Neural cell (in vitro differentiated cells): Measurements from ENCODE around the gene PTPN5. TPM values are rescaled to one million over a fixed set of nuclear protein-coding genes. Genes with fewer than 3 reads are reported as not detected.

Experiments
- H2AFZ ChIP-seq: fragments of 200-600, 300-800 bp; sonication (generic), shearing (Covaris generic); 2 replicates; pipeline ENCODE4 v1.6.0; 2014; ENCODE audit warnings: low read depth, mild to moderate bottlenecking, antibody characterized with exemption, low read length, moderate library complexity
- H3F3A ChIP-seq: fragments of 200-600 bp; shearing (Covaris generic); 2 replicates; pipeline ENCODE4 v1.6.1; 2016; ENCODE audit warnings: mild to moderate bottlenecking, moderate library complexity, mixed read lengths, antibody characterized with exemption, low read length; ENCODE audit not compliant: insufficient read depth, poor library complexity, severe bottlenecking
- H3K27ac ChIP-seq: fragments of 200-600, 300-800 bp; sonication (generic), shearing (Covaris generic); 2 replicates; pipeline ENCODE4 v1.5.1; 2014; ENCODE audit warnings: mild to moderate bottlenecking, low read length, moderate library complexity
- H3K27me3 ChIP-seq: fragments of 300-800, 200-600 bp; sonication (generic), shearing (Covaris generic); 2 replicates; pipeline ENCODE4 v1.6.0; 2014; ENCODE audit warnings: mild to moderate bottlenecking, low read depth, low read length, moderate library complexity; ENCODE audit not compliant: insufficient read depth
- H3K36me3 ChIP-seq: fragments of 300-800, 200-600 bp; sonication (generic), shearing (Covaris generic); 2 replicates; pipeline ENCODE4 v1.5.1; 2014; ENCODE audit warnings: mild to moderate bottlenecking, antibody characterized with exemption, low read length, moderate library complexity; ENCODE audit not compliant: insufficient read depth
- H3K4me2 ChIP-seq: fragments of 300-800, 200-600 bp; sonication (generic), shearing (Covaris generic); 2 replicates; pipeline ENCODE4 v1.6.0; 2014; ENCODE audit warnings: mild to moderate bottlenecking, low read length
- H3K4me3 ChIP-seq: fragments of 300-800, 200-600 bp; sonication (generic), shearing (Covaris generic); 2 replicates; pipeline ENCODE4 v1.5.1; 2014; ENCODE audit warnings: mild to moderate bottlenecking, low read length, moderate library complexity
- H3K79me2 ChIP-seq: fragments of 200-600 bp; shearing (Covaris generic); replicated peaks from 2 replicates; pipeline ENCODE4 v1.6.0; 2014; ENCODE audit warnings: mild to moderate bottlenecking, low read length, moderate library complexity; ENCODE audit not compliant: insufficient read depth
- H3K9ac ChIP-seq: fragments of 300-800, 200-600 bp; sonication (generic), shearing (Covaris generic); 2 replicates; pipeline ENCODE4 v1.6.1; 2016; ENCODE audit warnings: mild to moderate bottlenecking, low read length, mixed read lengths
- H3K9me2 ChIP-seq: fragments of 200-600 bp; shearing (Covaris generic); 2 replicates; pipeline ENCODE4 v1.6.1; 2016; ENCODE audit warnings: mild to moderate bottlenecking, low read length, mixed read lengths; ENCODE audit not compliant: insufficient read depth
- H3K9me3 ChIP-seq: fragments of 200-600, 300-800 bp; sonication (generic), shearing (Covaris generic); 2 replicates; pipeline ENCODE4 v1.6.1; 2016; ENCODE audit warnings: mild to moderate bottlenecking, mixed run types, low read length, moderate library complexity, mixed read lengths
- H4K20me1 ChIP-seq: fragments of 200-600 bp; shearing (Covaris generic); 2 replicates; pipeline ENCODE4 v1.6.1; 2016; ENCODE audit warnings: mild to moderate bottlenecking, mixed run types; ENCODE audit not compliant: insufficient read depth
- EP300 ChIP-seq: fragments of 450-650 bp; conservative IDR thresholded peaks from 2 replicates; pipeline ENCODE4 v1.6.1; 2014; ENCODE audit warnings: antibody characterized with exemption, mild to moderate bottlenecking, moderate library complexity; ENCODE audit not compliant: poor library complexity, severe bottlenecking
- EZH2 ChIP-seq: fragments of 200-600, 300-800 bp; shearing (Covaris generic), sonication (generic); IDR thresholded peaks from 2 replicates; pipeline ENCODE4 v1.6.1; 2014; ENCODE audit warnings: antibody characterized with exemption, low read length, borderline replicate concordance, mild to moderate bottlenecking; ENCODE audit not compliant: insufficient read depth, poor library complexity, severe bottlenecking
- MXI1 ChIP-seq: fragments of 450-650 bp; conservative IDR thresholded peaks from 2 replicates; pipeline ENCODE4 v1.6.1; 2014; ENCODE audit warnings: antibody characterized with exemption, mild to moderate bottlenecking; ENCODE audit not compliant: poor library complexity, severe bottlenecking
- POLR2AphosphoS5 ChIP-seq: IDR thresholded peaks from 2 replicates; pipeline ENCODE4 v1.6.1; 2012
- RAD21 ChIP-seq: fragments of 450-650 bp; conservative IDR thresholded peaks from 2 replicates; pipeline ENCODE4 v1.6.1; 2014; ENCODE audit warnings: antibody characterized with exemption, mild to moderate bottlenecking, moderate library complexity
- SMC3 ChIP-seq: fragments of 450-650 bp; conservative IDR thresholded peaks from 2 replicates; pipeline ENCODE4 v1.6.1; 2014; ENCODE audit warnings: antibody characterized with exemption, mild to moderate bottlenecking, moderate library complexity; ENCODE audit not compliant: poor library complexity
- TAF1 ChIP-seq: IDR thresholded peaks from 2 replicates; pipeline ENCODE4 v1.6.1; 2012; ENCODE audit warnings: low read depth
- polyA plus RNA-seq: library from polyadenylated mRNA; depleted of rRNA; stranded (reverse); fragments of >200 nt; gene quantifications from 2 replicates; pipeline ENCODE4 v1.2.3, GENCODE V29; 2014
- TF ChIP-seq, protein P1 (sequence below): IDR thresholded peaks from 2 replicates; pipeline ENCODE4 v1.6.1; 2012; ENCODE audit warnings: borderline replicate concordance
- TF ChIP-seq, protein P2 (sequence below): fragments of 450-650 bp; IDR thresholded peaks from 2 replicates; pipeline ENCODE4 v1.5.1; 2014; ENCODE audit warnings: antibody characterized with exemption, mild to moderate bottlenecking, moderate library complexity; ENCODE audit not compliant: poor library complexity, severe bottlenecking

Gene PTPN5
- polyA plus RNA-seq, 1 donor from 2014 or later: 122 TPM

DNA sequence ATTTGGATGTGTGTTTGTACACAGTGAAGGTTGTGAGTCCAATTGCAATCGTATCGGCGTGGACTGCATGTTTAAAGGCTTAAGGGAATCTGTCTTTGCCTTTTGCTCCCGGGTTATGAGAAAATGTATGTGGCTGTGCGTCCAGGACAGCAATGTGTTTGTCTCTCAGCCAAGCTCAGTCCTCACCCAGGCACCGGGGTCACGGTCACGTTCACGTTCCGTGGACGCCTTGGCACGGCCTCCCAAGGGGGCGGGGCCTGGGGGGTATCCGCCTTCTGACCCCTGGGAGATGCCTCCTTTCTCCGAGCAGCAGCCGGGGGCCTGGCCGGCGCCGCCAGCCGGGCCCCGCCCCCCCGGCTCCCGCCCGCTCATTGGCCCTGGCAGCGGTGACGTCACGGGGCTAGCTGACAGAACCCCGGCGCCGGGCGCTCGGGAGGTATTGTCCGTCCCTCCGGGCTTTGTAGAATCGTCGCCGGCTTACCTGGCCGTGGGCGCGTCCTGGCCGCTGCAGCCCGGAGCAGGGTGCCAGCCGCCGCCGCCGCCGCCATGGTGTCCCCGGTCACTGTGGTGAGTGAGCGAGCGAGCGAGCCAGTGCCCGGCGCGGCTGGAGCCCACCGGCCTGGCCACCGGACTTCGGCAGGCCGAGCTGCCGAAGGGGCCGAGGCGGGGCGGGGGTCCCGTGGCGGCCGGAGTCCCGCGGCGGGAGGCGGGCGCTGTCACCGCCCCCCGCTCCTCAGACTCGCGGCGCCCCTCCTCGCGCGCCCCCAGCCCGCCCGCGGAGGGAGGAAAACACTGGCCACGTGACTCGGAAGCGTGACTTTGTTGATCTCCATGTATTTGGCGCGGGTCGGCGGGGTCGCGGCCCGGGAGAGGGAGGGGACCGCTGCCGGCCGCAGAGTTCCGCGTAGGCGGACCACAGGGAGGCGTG is 93.0 kb downstream of the PTPN5 start, which contains the start of gene TMEM86A:
TSS of gene TMEM86A (plus strand) at position 439 of the 928 bp plus-strand sequence. CDS start at position 547, 108 bp downstream.
- H3K36me3 ChIP-seq: no peaks in the 10 kb centered on the region
- TF ChIP-seq, protein P1, sequence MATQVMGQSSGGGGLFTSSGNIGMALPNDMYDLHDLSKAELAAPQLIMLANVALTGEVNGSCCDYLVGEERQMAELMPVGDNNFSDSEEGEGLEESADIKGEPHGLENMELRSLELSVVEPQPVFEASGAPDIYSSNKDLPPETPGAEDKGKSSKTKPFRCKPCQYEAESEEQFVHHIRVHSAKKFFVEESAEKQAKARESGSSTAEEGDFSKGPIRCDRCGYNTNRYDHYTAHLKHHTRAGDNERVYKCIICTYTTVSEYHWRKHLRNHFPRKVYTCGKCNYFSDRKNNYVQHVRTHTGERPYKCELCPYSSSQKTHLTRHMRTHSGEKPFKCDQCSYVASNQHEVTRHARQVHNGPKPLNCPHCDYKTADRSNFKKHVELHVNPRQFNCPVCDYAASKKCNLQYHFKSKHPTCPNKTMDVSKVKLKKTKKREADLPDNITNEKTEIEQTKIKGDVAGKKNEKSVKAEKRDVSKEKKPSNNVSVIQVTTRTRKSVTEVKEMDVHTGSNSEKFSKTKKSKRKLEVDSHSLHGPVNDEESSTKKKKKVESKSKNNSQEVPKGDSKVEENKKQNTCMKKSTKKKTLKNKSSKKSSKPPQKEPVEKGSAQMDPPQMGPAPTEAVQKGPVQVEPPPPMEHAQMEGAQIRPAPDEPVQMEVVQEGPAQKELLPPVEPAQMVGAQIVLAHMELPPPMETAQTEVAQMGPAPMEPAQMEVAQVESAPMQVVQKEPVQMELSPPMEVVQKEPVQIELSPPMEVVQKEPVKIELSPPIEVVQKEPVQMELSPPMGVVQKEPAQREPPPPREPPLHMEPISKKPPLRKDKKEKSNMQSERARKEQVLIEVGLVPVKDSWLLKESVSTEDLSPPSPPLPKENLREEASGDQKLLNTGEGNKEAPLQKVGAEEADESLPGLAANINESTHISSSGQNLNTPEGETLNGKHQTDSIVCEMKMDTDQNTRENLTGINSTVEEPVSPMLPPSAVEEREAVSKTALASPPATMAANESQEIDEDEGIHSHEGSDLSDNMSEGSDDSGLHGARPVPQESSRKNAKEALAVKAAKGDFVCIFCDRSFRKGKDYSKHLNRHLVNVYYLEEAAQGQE: peak; percentile 73
- peak; percentile 38 for TF ChIP-seq RAD21
- no peak for TF ChIP-seq TAF1
- peak; percentile 11 for TF ChIP-seq EP300
- no peak for TF ChIP-seq EZH2
- TF ChIP-seq SMC3: no peak
- TF ChIP-seq POLR2AphosphoS5: peak; percentile 84
- TF ChIP-seq, protein P2, sequence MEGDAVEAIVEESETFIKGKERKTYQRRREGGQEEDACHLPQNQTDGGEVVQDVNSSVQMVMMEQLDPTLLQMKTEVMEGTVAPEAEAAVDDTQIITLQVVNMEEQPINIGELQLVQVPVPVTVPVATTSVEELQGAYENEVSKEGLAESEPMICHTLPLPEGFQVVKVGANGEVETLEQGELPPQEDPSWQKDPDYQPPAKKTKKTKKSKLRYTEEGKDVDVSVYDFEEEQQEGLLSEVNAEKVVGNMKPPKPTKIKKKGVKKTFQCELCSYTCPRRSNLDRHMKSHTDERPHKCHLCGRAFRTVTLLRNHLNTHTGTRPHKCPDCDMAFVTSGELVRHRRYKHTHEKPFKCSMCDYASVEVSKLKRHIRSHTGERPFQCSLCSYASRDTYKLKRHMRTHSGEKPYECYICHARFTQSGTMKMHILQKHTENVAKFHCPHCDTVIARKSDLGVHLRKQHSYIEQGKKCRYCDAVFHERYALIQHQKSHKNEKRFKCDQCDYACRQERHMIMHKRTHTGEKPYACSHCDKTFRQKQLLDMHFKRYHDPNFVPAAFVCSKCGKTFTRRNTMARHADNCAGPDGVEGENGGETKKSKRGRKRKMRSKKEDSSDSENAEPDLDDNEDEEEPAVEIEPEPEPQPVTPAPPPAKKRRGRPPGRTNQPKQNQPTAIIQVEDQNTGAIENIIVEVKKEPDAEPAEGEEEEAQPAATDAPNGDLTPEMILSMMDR: no peak
- TF ChIP-seq MXI1: peak; percentile 93
- no peaks in the 10 kb centered on the region for H3K79me2 ChIP-seq
- no peaks in the 10 kb centered on the region for H3K9me3 ChIP-seq
- H3K9ac ChIP-seq: peak within 1 kb of the TSS; percentile 87
- H2AFZ ChIP-seq: peak within 1 kb of the TSS; percentile 83
- H3K4me2 ChIP-seq: peak within 1 kb of the TSS; percentile 62
- no peaks in the 10 kb centered on the region for H4K20me1 ChIP-seq
- H3K9me2 ChIP-seq: no peaks in the 10 kb centered on the region
- peak within 1 kb of the TSS; percentile 85 for H3K4me3 ChIP-seq
- no peaks in the 10 kb centered on the region for H3F3A ChIP-seq
- no peaks in the 10 kb centered on the region for H3K27me3 ChIP-seq
- H3K27ac ChIP-seq: peak within 1 kb of the TSS; percentile 54

GRCh38 chr11:18697576-18697975 is 94.0 kb downstream of the PTPN5 start:
- no peaks in the 10 kb centered on the region for H3K9me2 ChIP-seq
- H3K4me3 ChIP-seq: peak overlapping the region; percentile 85
- no peaks in the 10 kb centered on the region for H3K36me3 ChIP-seq
- H3K9me3 ChIP-seq: no peaks in the 10 kb centered on the region
- no peak for TF ChIP-seq POLR2AphosphoS5
- no peak for TF ChIP-seq TAF1
- TF ChIP-seq, protein P2: no peak
- TF ChIP-seq MXI1: no peak
- TF ChIP-seq EZH2: no peak
- H3K4me2 ChIP-seq: no peak overlapping the region
- H3F3A ChIP-seq: no peaks in the 10 kb centered on the region
- H3K79me2 ChIP-seq: no peaks in the 10 kb centered on the region
- no peak overlapping the region for H3K9ac ChIP-seq
- H2AFZ ChIP-seq: no peak overlapping the region
- no peak overlapping the region for H3K27ac ChIP-seq
- no peaks in the 10 kb centered on the region for H4K20me1 ChIP-seq
- no peaks in the 10 kb centered on the region for H3K27me3 ChIP-seq
